ENCODE measurements around the gene BLOC1S2. TPM values are rescaled to one million over a fixed set of nuclear protein-coding genes. Genes with fewer than 3 reads are reported as not detected.
A peak's percentile ranks its signal among the peaks of the same experiment; 100 is the strongest.
"Not testable (repeated sequence)": the region's sequence is repeated elsewhere in the genome, so short reads cannot be mapped to it uniquely, and the experiment has no call there.

The BLOC1S2 gene
- total RNA-seq, 1 donor from 2014 or later = 25.5 TPM

- DNase-seq (ENCODE audit: low spot score) = no peak
Observed at GRCh38 chr10:100291356-100291755, 4.9 kb upstream of the BLOC1S2 start.

DNA sequence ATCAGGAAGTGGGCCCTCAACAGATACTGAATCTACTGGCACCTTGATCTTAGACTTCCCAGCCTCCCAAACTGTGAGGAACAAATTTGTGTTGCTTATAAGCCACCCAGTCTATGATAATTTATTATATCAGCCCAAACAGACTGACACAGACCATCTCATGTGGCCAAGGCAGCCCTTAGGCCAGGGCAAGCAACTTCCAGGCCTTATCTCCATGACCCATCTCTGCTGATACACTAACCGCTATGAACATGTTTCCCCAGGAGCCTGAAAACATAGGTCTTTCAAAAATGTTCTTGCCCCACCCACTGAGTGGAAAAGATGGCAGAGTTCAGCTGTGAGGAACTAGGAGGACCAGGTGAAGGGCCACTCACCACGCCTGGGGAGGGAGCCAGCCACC, 3.2 kb upstream of the BLOC1S2 start:
- DNase-seq (ENCODE audit: low spot score) = no peak

- DNase-seq (ENCODE audit: low spot score) = no peak
Observed at GRCh38 chr10:100288196-100288595, 1.7 kb upstream of the BLOC1S2 start.

GRCh38 chr10:100287756-100288155, 1.3 kb upstream of the BLOC1S2 start:
- no peak for DNase-seq (ENCODE audit: low spot score)

GRCh38 chr10:100285326-100285725, 1.2 kb downstream of the BLOC1S2 start:
- DNase-seq (ENCODE audit: low spot score) = not testable (repeated sequence)

GRCh38 chr10:100282907-100283306, 3.6 kb downstream of the BLOC1S2 start:
- DNase-seq (ENCODE audit: low spot score) = no peak

GRCh38 chr10:100276971-100277370, 9.5 kb downstream of the BLOC1S2 start:
- not testable (repeated sequence) for DNase-seq (ENCODE audit: low spot score)

- peak; percentile 93 for DNase-seq (ENCODE audit: low spot score)
Observed at GRCh38 chr10:100267239-100268104, 19.0 kb downstream of the BLOC1S2 start, which contains the start of gene CWF19L1. Gene CWF19L1 (minus strand): TSS chr10:100267638. CDS start chr10:100267593, 45 bp downstream.

GRCh38 chr10:100265821-100266485, 20.5 kb downstream of the BLOC1S2 start:
- no peak for DNase-seq (ENCODE audit: low spot score)

GRCh38 chr10:100254191-100254590, 32.3 kb downstream of the BLOC1S2 start:
- DNase-seq (ENCODE audit: low spot score) = no peak

DNA sequence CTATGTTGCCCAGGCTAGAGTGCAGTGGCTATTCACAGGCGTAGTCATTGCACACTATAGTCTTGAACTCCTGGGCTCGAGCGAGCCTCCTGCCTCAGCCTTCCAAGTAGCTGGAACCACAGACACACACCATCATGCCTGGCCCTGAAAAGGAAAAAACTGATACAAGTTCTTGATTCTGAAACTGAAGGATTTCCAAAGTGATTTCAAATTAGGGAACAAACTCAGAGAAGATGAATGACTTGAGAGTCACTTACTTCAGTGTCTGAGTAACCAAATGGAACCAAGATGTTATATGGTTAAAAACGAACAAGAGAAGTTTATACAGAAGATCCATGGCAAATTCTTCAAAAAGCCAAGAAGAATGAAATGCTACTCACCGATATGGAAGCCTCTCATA, 33.4 kb downstream of the BLOC1S2 start:
- no peak for DNase-seq (ENCODE audit: low spot score)

- DNase-seq (ENCODE audit: low spot score) = no peak
Observed at GRCh38 chr10:100248820-100249219, 37.7 kb downstream of the BLOC1S2 start.

- no peak for DNase-seq (ENCODE audit: low spot score)
Observed at GRCh38 chr10:100245484-100246220, 40.8 kb downstream of the BLOC1S2 start.

GRCh38 chr10:100239851-100240250, 46.6 kb downstream of the BLOC1S2 start:
- DNase-seq (ENCODE audit: low spot score) = no peak

GRCh38 chr10:100238429-100238828, 48.1 kb downstream of the BLOC1S2 start:
- DNase-seq (ENCODE audit: low spot score) = no peak

DNA sequence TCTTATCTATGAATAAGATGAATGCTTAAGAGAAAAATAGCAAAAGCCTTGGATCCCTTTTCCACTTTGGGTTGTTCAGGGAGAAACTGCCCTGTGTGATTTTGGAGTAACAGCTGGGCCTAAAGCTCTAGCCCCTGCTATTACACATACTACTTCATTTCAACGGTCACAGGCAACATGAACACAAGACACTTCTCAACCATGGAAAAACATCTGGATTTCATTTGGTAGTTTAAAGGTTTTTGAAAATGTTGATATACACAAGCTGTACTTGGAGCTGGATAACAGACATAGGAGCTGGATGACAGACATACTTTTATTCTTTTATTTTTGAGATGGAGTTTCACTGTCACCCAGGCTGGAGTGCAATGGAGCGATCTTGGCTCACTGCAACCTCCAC, 54.4 kb downstream of the BLOC1S2 start:
- DNase-seq (ENCODE audit: low spot score) = no peak

GRCh38 chr10:100229819-100230422, 56.6 kb downstream of the BLOC1S2 start:
- no peak for DNase-seq (ENCODE audit: low spot score)

DNA sequence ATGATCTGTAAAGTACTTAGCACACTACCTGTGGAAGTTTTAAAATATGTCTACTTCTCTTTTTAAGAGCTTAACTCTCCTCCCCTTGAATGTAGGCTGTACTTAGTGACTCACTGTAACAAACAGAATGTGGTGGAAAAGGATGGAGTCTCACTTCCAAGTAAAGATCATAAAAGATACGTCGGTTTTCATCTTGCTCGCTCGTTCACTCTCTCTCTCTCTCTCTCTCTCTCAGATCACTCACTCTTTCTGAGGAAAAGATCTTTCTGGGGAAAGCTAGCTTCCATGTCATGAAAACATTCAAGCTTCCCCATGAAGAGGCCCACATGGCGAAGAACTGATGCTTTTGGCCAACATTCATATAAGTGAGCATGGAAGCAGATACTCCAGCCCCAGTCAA, 62.6 kb downstream of the BLOC1S2 start:
- DNase-seq (ENCODE audit: low spot score) = no peak
